ENCODE measurements around the gene AOPEP.
"Not testable (repeated sequence)": the region's sequence is repeated elsewhere in the genome, so short reads cannot be mapped to it uniquely, and the experiment has no call there.

The AOPEP gene

GRCh38 chr9:95014917-95015316 lies 288.4 kb downstream of the AOPEP start:
- Histone ChIP-seq H3K4me3 (replicated peaks; ENCODE audit: low read depth, low read length) (no peak overlapping the region), H3K36me3 (ENCODE audit: control insufficient read depth, insufficient read depth, low read length) (no peaks in the 10 kb centered on the region), H3K27me3 (replicated peaks; ENCODE audit: control insufficient read depth, insufficient read depth, low read length) (no peaks in the 10 kb centered on the region)
- no peak for TF ChIP-seq CTCF (IDR thresholded peaks at IDR 0.05; ENCODE audit: insufficient read depth, low read length, poor library complexity, severe bottlenecking)
- no peak for DNase-seq (ENCODE audit: extremely low read depth, insufficient read length)

- no peaks in the 10 kb centered on the region for H3K27me3 ChIP-seq (replicated peaks; ENCODE audit: control insufficient read depth, insufficient read depth, low read length)
- no peak for TF ChIP-seq CTCF (IDR thresholded peaks at IDR 0.05; ENCODE audit: insufficient read depth, low read length, poor library complexity, severe bottlenecking)
- H3K4me3 ChIP-seq (replicated peaks; ENCODE audit: low read depth, low read length): no peak overlapping the region
- no peak for DNase-seq (ENCODE audit: extremely low read depth, insufficient read length)
- H3K36me3 ChIP-seq (ENCODE audit: control insufficient read depth, insufficient read depth, low read length): no peaks in the 10 kb centered on the region
Measured at GRCh38 chr9:95015569-95015968, 289.1 kb downstream of the AOPEP start.

GRCh38 chr9:95017062-95017461 lies 290.6 kb downstream of the AOPEP start:
- Histone ChIP-seq H3K36me3 (ENCODE audit: control insufficient read depth, insufficient read depth, low read length) (no peaks in the 10 kb centered on the region), H3K27me3 (replicated peaks; ENCODE audit: control insufficient read depth, insufficient read depth, low read length) (no peaks in the 10 kb centered on the region), H3K4me3 (replicated peaks; ENCODE audit: low read depth, low read length) (no peak overlapping the region)
- no peak for DNase-seq (ENCODE audit: extremely low read depth, insufficient read length)
- no peak for TF ChIP-seq CTCF (IDR thresholded peaks at IDR 0.05; ENCODE audit: insufficient read depth, low read length, poor library complexity, severe bottlenecking)

- DNase-seq (ENCODE audit: extremely low read depth, insufficient read length): no peak
- Histone ChIP-seq H3K36me3 (ENCODE audit: control insufficient read depth, insufficient read depth, low read length) (no peaks in the 10 kb centered on the region), H3K4me3 (replicated peaks; ENCODE audit: low read depth, low read length) (no peak overlapping the region), H3K27me3 (replicated peaks; ENCODE audit: control insufficient read depth, insufficient read depth, low read length) (no peaks in the 10 kb centered on the region)
- TF ChIP-seq CTCF (IDR thresholded peaks at IDR 0.05; ENCODE audit: insufficient read depth, low read length, poor library complexity, severe bottlenecking): no peak
Measured at GRCh38 chr9:95017661-95018060, 291.2 kb downstream of the AOPEP start.

DNA sequence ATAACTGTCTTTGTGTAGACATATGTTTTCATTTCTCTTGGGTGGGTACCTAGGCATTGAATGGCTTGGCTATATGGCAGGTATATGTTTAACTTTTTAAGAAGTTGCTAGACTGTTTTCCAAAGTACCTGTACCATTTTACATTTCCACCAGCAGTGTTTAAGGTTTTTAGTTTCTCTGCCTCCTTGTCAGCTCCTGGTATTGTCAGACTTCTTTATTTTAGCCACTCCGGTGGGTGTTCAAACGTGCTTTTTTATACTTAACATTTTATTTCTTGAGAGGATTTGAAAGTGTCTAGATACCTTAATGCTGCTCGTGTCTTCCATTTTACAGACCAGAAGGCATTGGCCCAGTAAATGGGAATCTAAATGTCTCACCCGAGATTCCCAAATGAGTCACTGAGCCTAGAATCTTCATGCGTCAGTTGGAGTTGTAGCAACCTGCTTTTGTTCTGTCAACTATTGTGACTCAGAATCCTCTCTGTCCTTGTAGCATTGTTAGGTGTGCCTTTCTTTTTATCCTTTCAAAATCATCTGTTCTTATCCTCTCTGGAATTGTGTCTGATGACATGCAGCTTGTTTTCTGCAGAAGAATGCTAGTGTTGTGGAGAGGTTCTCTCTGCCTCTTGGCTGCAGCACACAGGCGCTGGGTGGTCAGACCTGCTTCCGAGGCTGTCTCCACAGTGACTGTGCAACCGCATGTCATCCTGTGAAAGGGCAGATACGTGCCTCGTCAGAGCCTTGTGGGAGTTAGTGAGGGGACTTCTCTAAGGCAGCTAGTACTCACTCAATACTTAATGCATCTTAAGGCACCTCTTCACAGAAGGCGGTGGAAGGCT lies 291.8 kb downstream of the AOPEP start:
- no peaks in the 10 kb centered on the region for H3K36me3 ChIP-seq (ENCODE audit: control insufficient read depth, insufficient read depth, low read length)
- TF ChIP-seq CTCF (IDR thresholded peaks at IDR 0.05; ENCODE audit: insufficient read depth, low read length, poor library complexity, severe bottlenecking): no peak
- H3K4me3 ChIP-seq (replicated peaks; ENCODE audit: low read depth, low read length): no peak overlapping the region
- DNase-seq (ENCODE audit: extremely low read depth, insufficient read length): no peak
- no peaks in the 10 kb centered on the region for H3K27me3 ChIP-seq (replicated peaks; ENCODE audit: control insufficient read depth, insufficient read depth, low read length)

DNA sequence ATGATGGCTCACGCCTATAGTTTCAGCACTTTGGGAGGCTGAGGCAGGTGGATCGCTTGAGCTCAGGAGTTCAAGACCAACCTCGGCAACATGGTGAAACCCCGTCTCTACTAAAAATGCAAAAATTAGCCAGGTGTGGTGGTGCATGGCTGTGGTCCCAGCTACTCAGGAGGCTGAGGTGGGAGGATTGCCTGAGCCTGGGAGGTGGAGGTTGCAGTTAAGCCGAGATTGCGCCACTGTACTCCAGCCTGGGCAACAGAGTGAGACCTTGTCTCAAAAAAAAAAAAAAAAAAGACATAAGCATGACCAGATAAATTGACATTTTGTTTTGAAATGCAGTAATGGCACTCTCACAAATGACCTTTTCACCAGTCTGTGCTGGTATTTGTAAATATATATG lies 294.1 kb downstream of the AOPEP start:
- H3K36me3 ChIP-seq (ENCODE audit: control insufficient read depth, insufficient read depth, low read length); H3K27me3 ChIP-seq (replicated peaks; ENCODE audit: control insufficient read depth, insufficient read depth, low read length); DNase-seq (ENCODE audit: extremely low read depth, insufficient read length); H3K4me3 ChIP-seq (replicated peaks; ENCODE audit: low read depth, low read length): not testable (repeated sequence)

Data from GM06990 (cell line).